Cerebellar nuclear complex (tissue), 1 donor: ENCODE results near the gene AMZ1.
"Not testable (repeated sequence)": the region's sequence is repeated elsewhere in the genome, so short reads cannot be mapped to it uniquely, and the experiment has no call there.

ENCODE experiments used
- DNase-seq, 2 experiments: peaks; one replicate each; lab custom pipeline; 2025; lab: John Stamatoyannopoulos, UW

AMZ1 gene

GRCh38 chr7:2670171-2670570, 17.8 kb upstream of the AMZ1 start:
- DNase-seq: no peak

DNA sequence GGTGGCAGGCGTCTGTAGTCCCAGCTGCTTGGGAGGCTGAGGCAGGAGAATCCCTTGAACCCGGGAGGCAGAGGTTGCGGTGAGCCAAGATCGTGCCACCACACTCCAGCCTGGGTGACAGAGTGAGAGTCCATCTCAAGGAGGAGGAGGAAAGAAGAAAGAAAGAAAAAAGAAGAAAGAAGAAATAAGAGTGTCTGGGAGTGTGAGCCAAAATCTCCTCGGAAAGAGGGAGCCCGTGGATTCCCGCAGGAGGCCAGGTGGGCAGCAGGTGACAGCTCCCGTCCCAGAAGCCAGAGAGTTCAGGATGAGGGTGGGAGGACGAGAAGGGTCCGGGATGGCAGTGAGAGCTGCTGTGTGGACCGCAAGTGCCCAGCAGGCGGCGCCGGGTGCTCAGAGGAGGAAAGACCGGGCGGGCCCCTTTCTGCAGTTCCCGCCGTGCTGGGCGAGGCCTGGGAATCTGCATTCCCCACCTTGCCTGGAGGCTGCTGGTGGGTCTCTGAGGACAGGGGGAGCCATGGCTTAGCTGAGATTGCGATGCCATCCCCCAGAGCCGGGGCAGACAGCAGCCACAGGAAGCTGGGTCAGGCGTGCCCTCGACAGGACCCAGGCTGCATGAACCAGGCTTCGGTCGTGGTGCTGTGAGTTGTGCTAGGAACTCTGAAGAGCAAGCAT, 17.1 kb upstream of the AMZ1 start:
- DNase-seq: no peak

- not testable (repeated sequence) for DNase-seq
These were observed 14.8 kb upstream of the AMZ1 start for GRCh38 chr7:2673214-2673613.

- DNase-seq: no peak
These were observed 14.1 kb upstream of the AMZ1 start for GRCh38 chr7:2673934-2674333.

DNA sequence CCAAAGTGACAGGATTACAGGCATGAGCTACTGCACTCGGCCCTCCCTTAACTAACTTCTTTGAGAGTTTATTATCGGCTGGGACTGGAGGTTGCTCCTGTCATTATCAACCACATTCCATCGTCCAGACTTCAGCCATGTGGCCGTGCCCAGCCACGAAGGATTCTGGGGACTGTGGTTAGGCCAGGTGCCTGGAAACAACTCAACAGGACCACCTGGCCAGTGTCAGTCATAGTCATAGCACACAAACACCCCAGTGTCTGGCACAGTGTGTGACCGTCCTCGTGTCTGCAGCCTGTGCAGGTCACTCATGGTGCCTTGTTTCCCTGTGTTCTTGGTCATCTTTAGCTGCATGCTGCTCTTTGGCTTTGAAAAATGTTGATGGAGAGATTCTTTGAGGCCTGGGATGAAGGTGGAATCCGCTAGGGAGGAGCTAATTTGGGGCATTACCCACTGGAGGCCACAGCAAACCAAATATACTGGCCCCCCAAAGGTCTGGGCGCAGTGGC, 12.7 kb upstream of the AMZ1 start:
- DNase-seq: no peak

- peak; percentile 37 to 58 for DNase-seq
These were observed 11.4 kb upstream of the AMZ1 start for GRCh38 chr7:2676576-2676975.

DNA sequence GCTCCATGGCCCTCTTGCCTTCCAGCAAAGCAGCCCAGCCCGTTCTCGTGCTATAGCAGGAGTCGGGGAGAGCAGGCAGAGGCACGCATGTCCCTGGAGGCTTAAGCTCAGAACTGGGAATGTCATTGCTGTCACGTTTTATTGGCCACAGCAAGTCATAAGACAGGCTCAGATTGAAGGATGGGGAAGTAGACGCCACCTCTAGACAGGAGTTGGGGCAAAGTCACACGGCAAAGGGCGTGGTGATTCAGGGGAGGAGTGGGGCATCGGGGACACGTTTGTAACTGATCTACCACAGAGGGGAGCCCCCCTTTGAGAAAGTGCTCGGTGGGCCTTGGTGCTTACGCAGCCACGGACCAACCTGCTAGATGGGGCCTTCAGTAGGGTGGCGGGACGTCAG, 9.5 kb upstream of the AMZ1 start:
- not testable (repeated sequence) for DNase-seq

DNA sequence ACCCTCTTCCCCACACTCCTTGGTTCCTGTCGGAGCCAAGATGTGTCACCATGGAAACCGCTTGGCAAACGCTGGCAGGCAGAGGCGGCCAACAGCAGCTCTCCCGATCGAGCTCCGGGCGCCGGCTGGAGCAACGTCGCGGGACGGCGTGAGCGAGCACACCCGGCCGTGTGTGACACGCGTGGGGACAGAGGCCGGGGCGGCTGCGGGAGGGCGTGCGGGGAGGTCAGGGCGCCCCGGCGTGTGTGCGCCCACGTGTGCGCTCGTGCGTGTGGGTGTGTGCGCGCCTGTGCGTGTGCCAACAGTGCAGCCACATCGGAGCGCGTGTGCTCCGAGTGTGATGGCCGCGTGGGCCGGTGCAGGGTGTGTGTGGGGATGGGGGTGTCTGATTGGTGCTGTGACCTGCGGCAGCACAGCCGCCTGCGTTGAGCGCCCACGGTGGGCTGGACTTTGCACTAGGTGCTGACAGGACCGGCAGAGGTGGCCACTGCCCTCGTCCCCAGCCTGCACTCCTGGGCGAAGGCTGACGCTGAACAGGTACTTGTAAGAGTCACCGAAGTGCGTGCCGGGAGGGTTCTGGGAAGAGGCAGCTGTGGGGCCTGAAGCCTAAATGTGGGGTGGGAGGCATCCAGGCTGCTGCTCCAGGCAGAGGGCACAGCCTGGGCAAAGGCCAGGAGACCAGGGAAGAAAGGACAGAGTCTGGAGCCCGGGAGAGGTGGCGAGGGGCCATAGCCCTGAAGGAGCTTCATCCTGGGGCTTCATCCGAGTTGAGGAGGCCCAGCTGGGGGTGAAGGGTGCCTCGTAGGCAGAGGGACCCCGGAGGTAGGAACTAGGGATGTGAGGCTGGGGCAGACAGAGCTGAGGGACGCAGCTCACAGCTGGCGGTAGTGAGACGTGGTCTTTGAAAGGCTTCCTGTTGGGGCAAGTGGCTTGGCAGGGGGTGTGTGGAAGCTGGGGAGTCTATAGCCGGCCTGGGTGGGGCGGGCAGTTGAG, 8.6 kb upstream of the AMZ1 start:
- not testable (repeated sequence) for DNase-seq

DNA sequence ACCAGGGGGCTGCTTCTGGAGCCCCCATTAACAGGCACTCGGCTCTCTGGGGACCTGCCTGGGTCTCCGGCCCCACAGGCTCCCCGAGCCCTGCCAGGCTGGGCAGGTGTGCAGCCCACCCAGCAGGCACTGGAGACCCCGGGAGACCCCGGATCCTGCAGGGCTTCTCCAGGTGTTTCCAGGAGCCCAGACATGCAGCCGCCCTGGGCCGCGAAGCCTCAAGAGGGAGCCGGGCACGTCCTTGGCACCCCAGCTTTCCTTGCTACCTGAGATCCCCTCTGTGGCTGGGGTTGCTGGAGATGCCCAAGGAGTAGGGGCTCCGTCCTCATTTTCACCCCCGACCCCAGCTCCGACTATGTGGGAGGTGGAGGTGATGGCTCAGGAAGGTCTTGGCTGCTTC, 7.7 kb upstream of the AMZ1 start:
- no peak for DNase-seq

- peak in 1 of 2 experiments; percentile 45 for DNase-seq
These were observed 7.1 kb upstream of the AMZ1 start for GRCh38 chr7:2680792-2681490.

- DNase-seq: no peak
These were observed 5.8 kb upstream of the AMZ1 start for GRCh38 chr7:2681929-2682799.

DNA sequence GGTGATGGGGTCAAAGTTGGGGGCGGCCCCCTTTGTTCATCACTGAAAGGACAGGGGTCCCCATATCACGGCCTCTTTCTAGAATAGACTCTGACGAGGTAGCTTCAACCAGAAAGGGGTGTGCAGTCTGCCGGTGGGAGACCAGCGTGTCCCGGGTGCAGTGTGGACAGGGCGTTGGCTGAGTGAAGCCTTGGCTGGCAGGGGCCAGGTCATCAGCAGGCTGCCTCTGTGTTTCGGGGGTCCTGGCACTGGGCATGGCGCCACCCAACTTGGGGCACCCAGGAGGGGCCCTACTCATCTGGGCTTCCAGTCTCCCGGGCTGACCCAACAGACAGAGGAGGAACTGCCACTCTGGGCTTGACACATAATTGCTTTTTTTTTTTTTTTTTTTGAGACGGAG, 3.5 kb upstream of the AMZ1 start:
- DNase-seq: no peak

GRCh38 chr7:2686101-2686500, 1.9 kb upstream of the AMZ1 start:
- DNase-seq: no peak

GRCh38 chr7:2687338-2687869, 598 bp upstream of the AMZ1 start:
- DNase-seq: no peak

DNA sequence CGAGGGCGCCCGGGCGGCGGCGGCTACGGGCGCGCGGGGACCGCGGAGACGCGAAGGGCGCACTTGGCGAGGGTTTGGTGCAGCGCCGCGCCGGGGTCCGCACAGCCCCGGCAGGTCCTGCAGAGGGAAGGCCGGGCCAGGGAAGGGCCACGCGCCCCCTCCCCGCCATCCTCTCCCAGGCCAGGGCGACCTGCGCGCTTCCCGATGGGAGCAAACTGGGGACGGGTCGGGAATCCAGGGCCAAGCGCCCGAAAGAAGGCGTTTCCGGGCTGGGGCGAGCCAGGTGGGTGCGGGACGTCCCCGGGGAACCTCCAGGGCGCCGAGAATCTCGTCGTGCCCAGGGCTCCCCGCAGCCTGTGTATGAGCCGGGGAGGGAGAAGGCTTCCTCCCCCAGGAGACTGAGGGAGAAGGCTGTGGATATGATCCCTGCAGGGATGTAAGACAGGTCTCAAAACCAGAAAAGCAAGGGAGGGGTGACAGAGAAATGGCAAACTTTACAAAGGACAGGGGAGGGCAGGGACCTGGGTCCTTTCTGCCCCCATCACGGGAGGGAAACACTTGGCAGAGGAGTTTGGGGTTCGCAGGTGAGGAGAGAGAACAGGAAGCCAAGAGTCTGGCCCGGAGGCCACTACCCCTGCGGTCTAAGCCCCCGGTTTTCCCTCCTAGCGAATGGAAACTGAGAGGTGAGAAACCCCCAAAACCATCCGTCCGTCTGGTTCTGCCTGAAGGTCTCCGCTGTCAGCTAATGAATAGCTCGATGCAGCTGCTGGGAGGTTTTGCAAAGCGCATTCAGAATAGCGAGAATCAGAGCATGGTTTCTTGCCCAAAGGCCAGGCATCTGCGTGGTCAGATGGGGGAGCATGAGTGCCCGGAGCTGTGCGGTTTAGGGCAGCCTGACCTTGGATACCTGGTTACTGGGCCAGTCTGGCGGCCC, 674 bp downstream of the AMZ1 start:
- no peak for DNase-seq

DNA sequence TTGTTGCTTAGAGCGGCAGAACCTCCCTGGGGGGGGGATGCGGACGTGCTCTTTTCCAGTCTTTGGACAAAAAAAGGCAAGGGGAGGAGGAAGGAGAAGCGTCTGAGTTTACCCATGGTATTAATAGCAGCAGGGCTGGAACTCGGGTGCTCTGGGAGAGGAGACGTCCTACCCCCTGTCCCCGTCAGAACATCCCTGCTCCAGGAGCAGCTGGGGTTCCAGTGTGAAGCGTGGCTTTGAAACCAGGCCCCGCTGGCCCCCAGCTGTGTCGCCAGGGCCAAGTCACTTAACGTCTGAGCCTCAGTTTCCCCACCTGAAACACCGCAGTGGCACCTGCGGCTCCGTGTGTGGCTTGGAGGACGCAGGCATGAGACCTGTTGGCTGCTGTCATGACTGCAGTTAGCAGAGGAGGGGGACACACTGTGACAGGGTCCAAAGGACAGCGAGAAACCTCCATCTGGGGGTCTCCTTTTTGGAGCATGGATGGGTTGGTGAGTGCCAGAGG, 1.4 kb downstream of the AMZ1 start:
- no peak for DNase-seq

- no peak for DNase-seq
These were observed 2.1 kb downstream of the AMZ1 start for GRCh38 chr7:2689951-2690705.

DNA sequence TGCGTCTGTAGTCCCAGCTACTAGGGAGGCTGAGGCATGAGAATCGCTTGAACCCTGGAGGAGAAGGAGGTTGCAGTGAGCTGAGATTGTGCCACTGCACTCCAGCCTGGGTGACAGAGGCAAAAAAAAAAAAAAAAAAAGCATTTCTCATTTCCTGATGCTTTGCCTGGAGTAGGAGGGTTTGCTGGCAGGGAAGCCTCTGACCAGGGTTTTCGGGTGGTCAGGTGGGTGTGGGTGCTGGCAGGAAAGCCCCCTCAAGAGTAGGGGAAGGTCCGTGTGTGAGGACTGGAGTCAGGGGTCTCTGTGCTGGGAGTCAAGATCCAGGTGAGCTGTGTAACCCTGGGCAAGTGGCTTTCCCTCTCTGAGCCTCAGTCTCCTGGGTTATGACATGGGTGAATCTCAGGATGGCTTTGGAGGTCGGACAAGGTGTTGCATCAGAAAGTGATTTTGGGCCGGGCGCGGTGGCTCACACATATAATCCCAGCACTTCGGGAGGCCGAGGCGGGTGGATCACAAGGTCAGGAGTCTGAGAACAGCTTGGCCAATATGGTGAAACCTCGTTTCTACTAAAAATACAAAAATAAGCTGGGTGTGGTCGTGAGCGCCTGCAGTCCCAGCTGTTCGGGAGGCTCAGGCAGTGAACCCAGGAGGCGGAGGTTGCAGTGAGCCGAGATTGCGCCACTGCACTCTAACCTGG, 3.2 kb downstream of the AMZ1 start:
- no peak for DNase-seq
